ENCODE data around the gene TRPC6.
"Not testable (repeated sequence)": the region's sequence is repeated elsewhere in the genome, so short reads cannot be mapped to it uniquely, and the experiment has no call there.

The TRPC6 gene

GRCh38 chr11:101442936-101443521, 140.8 kb downstream of the TRPC6 start:
- H3K9me3 ChIP-seq (ENCODE audit: control insufficient read depth in 2 of 2, low read length in 2 of 2) = no peaks in the 10 kb centered on the region
- no peaks in the 10 kb centered on the region for H3K36me3 ChIP-seq (ENCODE audit: control insufficient read depth in 2 of 2, insufficient read depth in 2 of 2, low read length in 2 of 2)
- no peak overlapping the region for H3K9ac ChIP-seq (ENCODE audit: low read depth in 1 of 2, low read length in 2 of 2)
- peaks cover 0 to 3% of the 10 kb centered on the region in 2 donors for H3K4me1 ChIP-seq (ENCODE audit: control insufficient read depth in 2 of 2, insufficient read depth in 2 of 2, low read length in 2 of 2)
- no peaks in the 10 kb centered on the region for H3K27me3 ChIP-seq (ENCODE audit: control insufficient read depth in 2 of 2, insufficient read depth in 2 of 2, low read length in 2 of 2)
- H3K27ac ChIP-seq (ENCODE audit: low read depth in 2 of 2, low read length in 2 of 2) = no peak overlapping the region
- H3K4me3 ChIP-seq (ENCODE audit: low read length in 2 of 2) = no peak overlapping the region

GRCh38 chr11:101442171-101442570, 141.6 kb downstream of the TRPC6 start:
- Histone ChIP-seq H3K4me3 (ENCODE audit: low read length in 2 of 2) (no peak overlapping the region), H3K9ac (ENCODE audit: low read depth in 1 of 2, low read length in 2 of 2) (no peak overlapping the region), H3K36me3 (ENCODE audit: control insufficient read depth in 2 of 2, insufficient read depth in 2 of 2, low read length in 2 of 2) (no peaks in the 10 kb centered on the region), H3K27ac (ENCODE audit: low read depth in 2 of 2, low read length in 2 of 2) (no peak overlapping the region), H3K4me1 (ENCODE audit: control insufficient read depth in 2 of 2, insufficient read depth in 2 of 2, low read length in 2 of 2) (peaks cover 0 to 3% of the 10 kb centered on the region in 2 donors), H3K9me3 (ENCODE audit: control insufficient read depth in 2 of 2, low read length in 2 of 2) (no peaks in the 10 kb centered on the region), H3K27me3 (ENCODE audit: control insufficient read depth in 2 of 2, insufficient read depth in 2 of 2, low read length in 2 of 2) (no peaks in the 10 kb centered on the region)

- Histone ChIP-seq H3K9ac (ENCODE audit: low read depth in 1 of 2, low read length in 2 of 2) (no peak overlapping the region), H3K27me3 (ENCODE audit: control insufficient read depth in 2 of 2, insufficient read depth in 2 of 2, low read length in 2 of 2) (no peaks in the 10 kb centered on the region), H3K36me3 (ENCODE audit: control insufficient read depth in 2 of 2, insufficient read depth in 2 of 2, low read length in 2 of 2) (no peaks in the 10 kb centered on the region), H3K4me3 (ENCODE audit: low read length in 2 of 2) (no peak overlapping the region), H3K27ac (ENCODE audit: low read depth in 2 of 2, low read length in 2 of 2) (no peak overlapping the region), H3K9me3 (ENCODE audit: control insufficient read depth in 2 of 2, low read length in 2 of 2) (no peaks in the 10 kb centered on the region), H3K4me1 (ENCODE audit: control insufficient read depth in 2 of 2, insufficient read depth in 2 of 2, low read length in 2 of 2) (peaks cover 0 to 3% of the 10 kb centered on the region in 2 donors)
These were observed 142.1 kb downstream of the TRPC6 start for GRCh38 chr11:101441747-101442146.

- no peak overlapping the region for H3K9ac ChIP-seq (ENCODE audit: low read depth in 1 of 2, low read length in 2 of 2)
- H3K9me3 ChIP-seq (ENCODE audit: control insufficient read depth in 2 of 2, low read length in 2 of 2) = no peaks in the 10 kb centered on the region
- no peak overlapping the region for H3K4me3 ChIP-seq (ENCODE audit: low read length in 2 of 2)
- no peaks in the 10 kb centered on the region for H3K27me3 ChIP-seq (ENCODE audit: control insufficient read depth in 2 of 2, insufficient read depth in 2 of 2, low read length in 2 of 2)
- peaks cover 0 to 3% of the 10 kb centered on the region in 2 donors for H3K4me1 ChIP-seq (ENCODE audit: control insufficient read depth in 2 of 2, insufficient read depth in 2 of 2, low read length in 2 of 2)
- H3K36me3 ChIP-seq (ENCODE audit: control insufficient read depth in 2 of 2, insufficient read depth in 2 of 2, low read length in 2 of 2) = no peaks in the 10 kb centered on the region
- H3K27ac ChIP-seq (ENCODE audit: low read depth in 2 of 2, low read length in 2 of 2) = no peak overlapping the region
These were observed 144.3 kb downstream of the TRPC6 start for GRCh38 chr11:101439488-101439887.

GRCh38 chr11:101438708-101439107, 145.1 kb downstream of the TRPC6 start:
- not testable (repeated sequence) for H3K9ac ChIP-seq (ENCODE audit: low read depth in 1 of 2, low read length in 2 of 2); H3K4me3 ChIP-seq (ENCODE audit: low read length in 2 of 2); H3K27me3 ChIP-seq (ENCODE audit: control insufficient read depth in 2 of 2, insufficient read depth in 2 of 2, low read length in 2 of 2); H3K4me1 ChIP-seq (ENCODE audit: control insufficient read depth in 2 of 2, insufficient read depth in 2 of 2, low read length in 2 of 2); H3K36me3 ChIP-seq (ENCODE audit: control insufficient read depth in 2 of 2, insufficient read depth in 2 of 2, low read length in 2 of 2); H3K9me3 ChIP-seq (ENCODE audit: control insufficient read depth in 2 of 2, low read length in 2 of 2); H3K27ac ChIP-seq (ENCODE audit: low read depth in 2 of 2, low read length in 2 of 2)

- no peaks in the 10 kb centered on the region for H3K9me3 ChIP-seq (ENCODE audit: control insufficient read depth in 2 of 2, low read length in 2 of 2)
- H3K27me3 ChIP-seq (ENCODE audit: control insufficient read depth in 2 of 2, insufficient read depth in 2 of 2, low read length in 2 of 2) = no peaks in the 10 kb centered on the region
- H3K4me1 ChIP-seq (ENCODE audit: control insufficient read depth in 2 of 2, insufficient read depth in 2 of 2, low read length in 2 of 2) = no peaks in the 10 kb centered on the region
- no peak overlapping the region for H3K4me3 ChIP-seq (ENCODE audit: low read length in 2 of 2)
- H3K27ac ChIP-seq (ENCODE audit: low read depth in 2 of 2, low read length in 2 of 2) = no peak overlapping the region
- no peak overlapping the region for H3K9ac ChIP-seq (ENCODE audit: low read depth in 1 of 2, low read length in 2 of 2)
- no peaks in the 10 kb centered on the region for H3K36me3 ChIP-seq (ENCODE audit: control insufficient read depth in 2 of 2, insufficient read depth in 2 of 2, low read length in 2 of 2)
These were observed 145.7 kb downstream of the TRPC6 start for GRCh38 chr11:101438126-101438525.

GRCh38 chr11:101436511-101437142, 147.2 kb downstream of the TRPC6 start:
- Histone ChIP-seq H3K4me1 (ENCODE audit: control insufficient read depth in 2 of 2, insufficient read depth in 2 of 2, low read length in 2 of 2) (no peaks in the 10 kb centered on the region), H3K9me3 (ENCODE audit: control insufficient read depth in 2 of 2, low read length in 2 of 2) (no peaks in the 10 kb centered on the region), H3K36me3 (ENCODE audit: control insufficient read depth in 2 of 2, insufficient read depth in 2 of 2, low read length in 2 of 2) (no peaks in the 10 kb centered on the region), H3K27me3 (ENCODE audit: control insufficient read depth in 2 of 2, insufficient read depth in 2 of 2, low read length in 2 of 2) (no peaks in the 10 kb centered on the region), H3K27ac (ENCODE audit: low read depth in 2 of 2, low read length in 2 of 2) (no peak overlapping the region), H3K4me3 (ENCODE audit: low read length in 2 of 2) (no peak overlapping the region), H3K9ac (ENCODE audit: low read depth in 1 of 2, low read length in 2 of 2) (no peak overlapping the region)

- Histone ChIP-seq H3K36me3 (ENCODE audit: control insufficient read depth in 2 of 2, insufficient read depth in 2 of 2, low read length in 2 of 2) (no peaks in the 10 kb centered on the region), H3K4me3 (ENCODE audit: low read length in 2 of 2) (no peak overlapping the region), H3K27ac (ENCODE audit: low read depth in 2 of 2, low read length in 2 of 2) (no peak overlapping the region), H3K9me3 (ENCODE audit: control insufficient read depth in 2 of 2, low read length in 2 of 2) (no peaks in the 10 kb centered on the region), H3K9ac (ENCODE audit: low read depth in 1 of 2, low read length in 2 of 2) (no peak overlapping the region), H3K27me3 (ENCODE audit: control insufficient read depth in 2 of 2, insufficient read depth in 2 of 2, low read length in 2 of 2) (no peaks in the 10 kb centered on the region), H3K4me1 (ENCODE audit: control insufficient read depth in 2 of 2, insufficient read depth in 2 of 2, low read length in 2 of 2) (no peaks in the 10 kb centered on the region)
These were observed 148.3 kb downstream of the TRPC6 start for GRCh38 chr11:101435408-101435973.

GRCh38 chr11:101434026-101434643, 149.7 kb downstream of the TRPC6 start:
- no peak overlapping the region for H3K4me3 ChIP-seq (ENCODE audit: low read length in 2 of 2)
- H3K27ac ChIP-seq (ENCODE audit: low read depth in 2 of 2, low read length in 2 of 2) = no peak overlapping the region
- H3K36me3 ChIP-seq (ENCODE audit: control insufficient read depth in 2 of 2, insufficient read depth in 2 of 2, low read length in 2 of 2) = no peaks in the 10 kb centered on the region

GRCh38 chr11:101433151-101433550, 150.7 kb downstream of the TRPC6 start:
- Histone ChIP-seq H3K27me3 (ENCODE audit: control insufficient read depth in 2 of 2, insufficient read depth in 2 of 2, low read length in 2 of 2) (no peaks in the 10 kb centered on the region), H3K27ac (ENCODE audit: low read depth in 2 of 2, low read length in 2 of 2) (no peak overlapping the region), H3K4me1 (ENCODE audit: control insufficient read depth in 2 of 2, insufficient read depth in 2 of 2, low read length in 2 of 2) (peaks cover 0 to 2% of the 10 kb centered on the region in 2 donors), H3K9me3 (ENCODE audit: control insufficient read depth in 2 of 2, low read length in 2 of 2) (no peaks in the 10 kb centered on the region), H3K9ac (ENCODE audit: low read depth in 1 of 2, low read length in 2 of 2) (no peak overlapping the region), H3K36me3 (ENCODE audit: control insufficient read depth in 2 of 2, insufficient read depth in 2 of 2, low read length in 2 of 2) (no peaks in the 10 kb centered on the region), H3K4me3 (ENCODE audit: low read length in 2 of 2) (no peak overlapping the region)

More at GRCh38 chr11:101434026-101434643, 149.7 kb downstream of the TRPC6 start:
- no peak overlapping the region for H3K9ac ChIP-seq (ENCODE audit: low read depth in 1 of 2, low read length in 2 of 2)
- H3K9me3 ChIP-seq (ENCODE audit: control insufficient read depth in 2 of 2, low read length in 2 of 2) = no peaks in the 10 kb centered on the region
- H3K27me3 ChIP-seq (ENCODE audit: control insufficient read depth in 2 of 2, insufficient read depth in 2 of 2, low read length in 2 of 2) = no peaks in the 10 kb centered on the region
- H3K4me1 ChIP-seq (ENCODE audit: control insufficient read depth in 2 of 2, insufficient read depth in 2 of 2, low read length in 2 of 2) = peaks cover 0 to 2% of the 10 kb centered on the region in 2 donors
